ENCODE measurements around the gene DHRS12.

DHRS12 gene

GRCh38 chr13:51807041-51807440 is 3.1 kb upstream of the DHRS12 start:
- DNase-seq (ENCODE audit: low read depth in 2 of 2) = no peak

GRCh38 chr13:51806566-51806965 is 2.6 kb upstream of the DHRS12 start:
- no peak for DNase-seq (ENCODE audit: low read depth in 2 of 2)

- no peak for DNase-seq (ENCODE audit: low read depth in 2 of 2)
These were observed 2.0 kb upstream of the DHRS12 start for GRCh38 chr13:51805925-51806324.

- DNase-seq (ENCODE audit: low read depth in 2 of 2) = no peak
These were observed 1.4 kb upstream of the DHRS12 start for GRCh38 chr13:51805313-51805712.

- DNase-seq (ENCODE audit: low read depth in 2 of 2) = no peak
These were observed 571 bp upstream of the DHRS12 start for GRCh38 chr13:51804295-51805172.

GRCh38 chr13:51802631-51803418 is 1.1 kb downstream of the DHRS12 start:
- DNase-seq (ENCODE audit: low read depth in 2 of 2) = no peak

GRCh38 chr13:51801631-51802099 is 2.3 kb downstream of the DHRS12 start:
- no peak for DNase-seq (ENCODE audit: low read depth in 2 of 2)

GRCh38 chr13:51800486-51800885 is 3.5 kb downstream of the DHRS12 start:
- DNase-seq (ENCODE audit: low read depth in 2 of 2) = no peak

GRCh38 chr13:51799261-51799660 is 4.7 kb downstream of the DHRS12 start:
- no peak for DNase-seq (ENCODE audit: low read depth in 2 of 2)

GRCh38 chr13:51797664-51798488 is 6.1 kb downstream of the DHRS12 start:
- peak in 1 of 2 donors; percentile 38 for DNase-seq (ENCODE audit: low read depth in 2 of 2)

- no peak for DNase-seq (ENCODE audit: low read depth in 2 of 2)
These were observed 7.4 kb downstream of the DHRS12 start for GRCh38 chr13:51796546-51796945.

- DNase-seq (ENCODE audit: low read depth in 2 of 2) = no peak
These were observed 8.5 kb downstream of the DHRS12 start for GRCh38 chr13:51795419-51795818.

- DNase-seq (ENCODE audit: low read depth in 2 of 2) = no peak
These were observed 9.0 kb downstream of the DHRS12 start for GRCh38 chr13:51794964-51795363.

GRCh38 chr13:51793570-51794271 is 10.2 kb downstream of the DHRS12 start:
- DNase-seq (ENCODE audit: low read depth in 2 of 2) = peak; percentile 35 to 59

GRCh38 chr13:51786425-51787265 is 17.3 kb downstream of the DHRS12 start:
- DNase-seq (ENCODE audit: low read depth in 2 of 2) = no peak

- no peak for DNase-seq (ENCODE audit: low read depth in 2 of 2)
These were observed 18.1 kb downstream of the DHRS12 start for GRCh38 chr13:51785712-51786424.

GRCh38 chr13:51784097-51784496 is 19.9 kb downstream of the DHRS12 start:
- no peak for DNase-seq (ENCODE audit: low read depth in 2 of 2)

- DNase-seq (ENCODE audit: low read depth in 2 of 2) = no peak
These were observed 20.4 kb downstream of the DHRS12 start for GRCh38 chr13:51783428-51784094.
